Measurements from ENCODE around the gene SYNGR3. TPM values are rescaled to one million over a fixed set of nuclear protein-coding genes. Genes with fewer than 3 reads are reported as not detected.

Gene SYNGR3
- total and polyA plus RNA-seq, 5 donors from 2014 or later, result 0.82 to 3.2 (median 1.4) TPM; not detected in 1

GRCh38 chr16:1976951-1977874, 12.6 kb upstream of the SYNGR3 start:
- Mint-ChIP-seq H3K4me3 (no peak overlapping the region), H3K27me3 (peaks cover 25% of the 10 kb centered on the region), H3K27ac (no peak overlapping the region), H3K4me1 (peaks cover 0 to 15% (median 1%) of the 10 kb centered on the region in 4 donors), H3K9me3 (no peaks in the 10 kb centered on the region), H3K36me3 (peaks cover 6% of the 10 kb centered on the region)
- Histone ChIP-seq H3K27me3 (ENCODE audit: control insufficient read depth, insufficient read depth, low read length) (peaks cover 9% of the 10 kb centered on the region), H3K4me3 (ENCODE audit: low read depth, low read length) (no peak overlapping the region), H3K27ac (ENCODE audit: insufficient read depth, low read length, poor library complexity, severe bottlenecking) (no peak overlapping the region), H3K4me1 (ENCODE audit: control insufficient read depth, insufficient read depth, low read length, poor library complexity, severe bottlenecking) (peaks cover 19% of the 10 kb centered on the region), H3K9me3 (ENCODE audit: control insufficient read depth in 2 of 2, low read length in 2 of 2) (no peaks in the 10 kb centered on the region), H3K36me3 (ENCODE audit: control insufficient read depth, insufficient read depth, low read length) (peaks cover 33% of the 10 kb centered on the region)
- ATAC-seq (ENCODE audit: low read depth in 2 of 2) (no peak), DNase-seq (no peak)

GRCh38 chr16:1977875-1978268, 11.9 kb upstream of the SYNGR3 start:
- no peak for ATAC-seq (ENCODE audit: low read depth in 2 of 2)

GRCh38 chr16:1978476-1979120, 11.2 kb upstream of the SYNGR3 start:
- Mint-ChIP-seq H3K9me3 (no peaks in the 10 kb centered on the region), H3K27me3 (peaks cover 28% of the 10 kb centered on the region), H3K4me3 (no peak overlapping the region), H3K4me1 (peaks cover 0 to 16% (median 4%) of the 10 kb centered on the region in 4 donors), H3K36me3 (peaks cover 6% of the 10 kb centered on the region), H3K27ac (no peak overlapping the region)
- peaks cover 11% of the 10 kb centered on the region for H3K27me3 ChIP-seq (ENCODE audit: control insufficient read depth, insufficient read depth, low read length)
- ATAC-seq (ENCODE audit: low read depth in 2 of 2) (no peak), DNase-seq (no peak)
- H3K27ac ChIP-seq (ENCODE audit: insufficient read depth, low read length, poor library complexity, severe bottlenecking), result no peak overlapping the region
- peaks cover 15% of the 10 kb centered on the region for H3K4me1 ChIP-seq (ENCODE audit: control insufficient read depth, insufficient read depth, low read length, poor library complexity, severe bottlenecking)
- H3K9me3 ChIP-seq (ENCODE audit: control insufficient read depth in 2 of 2, low read length in 2 of 2), result no peaks in the 10 kb centered on the region
- H3K4me3 ChIP-seq (ENCODE audit: low read depth, low read length), result no peak overlapping the region
- peaks cover 33% of the 10 kb centered on the region for H3K36me3 ChIP-seq (ENCODE audit: control insufficient read depth, insufficient read depth, low read length)

More at GRCh38 chr16:1977875-1978268, 11.9 kb upstream of the SYNGR3 start:
- H3K27me3 Mint-ChIP-seq, result peaks cover 31% of the 10 kb centered on the region
- H3K9me3 Mint-ChIP-seq, result no peaks in the 10 kb centered on the region
- Histone ChIP-seq H3K9me3 (ENCODE audit: control insufficient read depth in 2 of 2, low read length in 2 of 2) (no peaks in the 10 kb centered on the region), H3K27ac (ENCODE audit: insufficient read depth, low read length, poor library complexity, severe bottlenecking) (no peak overlapping the region), H3K4me3 (ENCODE audit: low read depth, low read length) (no peak overlapping the region), H3K27me3 (ENCODE audit: control insufficient read depth, insufficient read depth, low read length) (peaks cover 11% of the 10 kb centered on the region), H3K36me3 (ENCODE audit: control insufficient read depth, insufficient read depth, low read length) (peaks cover 33% of the 10 kb centered on the region), H3K4me1 (ENCODE audit: control insufficient read depth, insufficient read depth, low read length, poor library complexity, severe bottlenecking) (peaks cover 13% of the 10 kb centered on the region)
- peaks cover 6% of the 10 kb centered on the region for H3K36me3 Mint-ChIP-seq
- peaks cover 0 to 18% (median 3%) of the 10 kb centered on the region in 4 donors for H3K4me1 Mint-ChIP-seq
- no peak for DNase-seq
- no peak overlapping the region for H3K27ac Mint-ChIP-seq
- no peak overlapping the region for H3K4me3 Mint-ChIP-seq

- no peak overlapping the region for H3K4me3 Mint-ChIP-seq
- Histone ChIP-seq H3K4me1 (ENCODE audit: control insufficient read depth, insufficient read depth, low read length, poor library complexity, severe bottlenecking) (peaks cover 16% of the 10 kb centered on the region), H3K36me3 (ENCODE audit: control insufficient read depth, insufficient read depth, low read length) (peaks cover 33% of the 10 kb centered on the region), H3K4me3 (ENCODE audit: low read depth, low read length) (no peak overlapping the region), H3K27ac (ENCODE audit: insufficient read depth, low read length, poor library complexity, severe bottlenecking) (no peak overlapping the region), H3K27me3 (ENCODE audit: control insufficient read depth, insufficient read depth, low read length) (peaks cover 11% of the 10 kb centered on the region), H3K9me3 (ENCODE audit: control insufficient read depth in 2 of 2, low read length in 2 of 2) (no peaks in the 10 kb centered on the region)
- H3K9me3 Mint-ChIP-seq, result no peaks in the 10 kb centered on the region
- no peak overlapping the region for H3K27ac Mint-ChIP-seq
- ATAC-seq (ENCODE audit: low read depth in 2 of 2) (no peak), DNase-seq (peak in 1 of 3 donors; percentile 31)
- peaks cover 0 to 16% (median 4%) of the 10 kb centered on the region in 4 donors for H3K4me1 Mint-ChIP-seq
- H3K36me3 Mint-ChIP-seq, result peaks cover 6% of the 10 kb centered on the region
- peaks cover 27% of the 10 kb centered on the region for H3K27me3 Mint-ChIP-seq
Observed at GRCh38 chr16:1979271-1980029, 10.3 kb upstream of the SYNGR3 start.

- DNase-seq (no peak), ATAC-seq (ENCODE audit: low read depth in 2 of 2) (no peak)
- Mint-ChIP-seq H3K4me3 (peak overlapping the region in 1 of 4 donors; percentile 88), H3K4me1 (peaks cover 0 to 18% (median 5%) of the 10 kb centered on the region in 4 donors), H3K36me3 (peaks cover 6% of the 10 kb centered on the region), H3K27ac (no peak overlapping the region), H3K9me3 (no peaks in the 10 kb centered on the region), H3K27me3 (peaks cover 27% of the 10 kb centered on the region)
- H3K27ac ChIP-seq (ENCODE audit: insufficient read depth, low read length, poor library complexity, severe bottlenecking), result no peak overlapping the region
- H3K9me3 ChIP-seq (ENCODE audit: control insufficient read depth in 2 of 2, low read length in 2 of 2), result no peaks in the 10 kb centered on the region
- peaks cover 22% of the 10 kb centered on the region for H3K4me1 ChIP-seq (ENCODE audit: control insufficient read depth, insufficient read depth, low read length, poor library complexity, severe bottlenecking)
- H3K36me3 ChIP-seq (ENCODE audit: control insufficient read depth, insufficient read depth, low read length), result peaks cover 28% of the 10 kb centered on the region
- no peak overlapping the region for H3K4me3 ChIP-seq (ENCODE audit: low read depth, low read length)
- H3K27me3 ChIP-seq (ENCODE audit: control insufficient read depth, insufficient read depth, low read length), result peaks cover 11% of the 10 kb centered on the region
Observed at GRCh38 chr16:1980030-1980769, 9.6 kb upstream of the SYNGR3 start.

GRCh38 chr16:1980770-1981087, 9.0 kb upstream of the SYNGR3 start:
- H3K9me3 Mint-ChIP-seq, result no peaks in the 10 kb centered on the region
- Histone ChIP-seq H3K27ac (ENCODE audit: insufficient read depth, low read length, poor library complexity, severe bottlenecking) (no peak overlapping the region), H3K4me1 (ENCODE audit: control insufficient read depth, insufficient read depth, low read length, poor library complexity, severe bottlenecking) (peaks cover 25% of the 10 kb centered on the region), H3K36me3 (ENCODE audit: control insufficient read depth, insufficient read depth, low read length) (peaks cover 23% of the 10 kb centered on the region), H3K27me3 (ENCODE audit: control insufficient read depth, insufficient read depth, low read length) (peaks cover 11% of the 10 kb centered on the region), H3K9me3 (ENCODE audit: control insufficient read depth in 2 of 2, low read length in 2 of 2) (no peaks in the 10 kb centered on the region), H3K4me3 (ENCODE audit: low read depth, low read length) (no peak overlapping the region)
- DNase-seq (no peak), ATAC-seq (ENCODE audit: low read depth in 2 of 2) (no peak)
- H3K4me1 Mint-ChIP-seq, result peaks cover 0 to 19% (median 5%) of the 10 kb centered on the region in 4 donors
- no peak overlapping the region for H3K27ac Mint-ChIP-seq
- H3K36me3 Mint-ChIP-seq, result peaks cover 5% of the 10 kb centered on the region
- peaks cover 27% of the 10 kb centered on the region for H3K27me3 Mint-ChIP-seq
- peak overlapping the region in 1 of 4 donors; percentile 88 for H3K4me3 Mint-ChIP-seq

GRCh38 chr16:1981398-1981836, 8.4 kb upstream of the SYNGR3 start, which contains the start of gene NOXO1:
NOXO1 (minus strand) TSS chr16:1981469; CDS start chr16:1981179, 290 bp downstream.
- no peak within 1 kb of the TSS for H3K27ac Mint-ChIP-seq

More at GRCh38 chr16:1981398-1981836, 8.4 kb upstream of the SYNGR3 start, which contains the start of gene NOXO1:
- no peak within 1 kb of the TSS for H3K4me3 ChIP-seq (ENCODE audit: low read depth, low read length)
- H3K4me1 Mint-ChIP-seq, result peaks cover 0 to 19% (median 6%) of the 10 kb centered on the region in 4 donors
- no peaks in the 10 kb centered on the region for H3K9me3 Mint-ChIP-seq
- peaks cover 17% of the 10 kb centered on the region for H3K36me3 ChIP-seq (ENCODE audit: control insufficient read depth, insufficient read depth, low read length)
- peaks cover 11% of the 10 kb centered on the region for H3K27me3 ChIP-seq (ENCODE audit: control insufficient read depth, insufficient read depth, low read length)
- ATAC-seq (ENCODE audit: low read depth in 2 of 2) (no peak), DNase-seq (no peak)
- H3K27me3 Mint-ChIP-seq, result peaks cover 27% of the 10 kb centered on the region
- H3K9me3 ChIP-seq (ENCODE audit: control insufficient read depth in 2 of 2, low read length in 2 of 2), result no peaks in the 10 kb centered on the region
- peaks cover 25% of the 10 kb centered on the region for H3K4me1 ChIP-seq (ENCODE audit: control insufficient read depth, insufficient read depth, low read length, poor library complexity, severe bottlenecking)
- H3K4me3 Mint-ChIP-seq, result peak within 1 kb of the TSS; percentile 72 to 92 (median 86)
- H3K27ac ChIP-seq (ENCODE audit: insufficient read depth, low read length, poor library complexity, severe bottlenecking), result no peak within 1 kb of the TSS
- H3K36me3 Mint-ChIP-seq, result no peaks in the 10 kb centered on the region

Data from CD4-positive, CD25-positive, alpha-beta regulatory T cell (primary cell).